ENCODE measurements around the gene FGD2. TPM values are rescaled to one million over a fixed set of nuclear protein-coding genes. Genes with fewer than 3 reads are reported as not detected.
A peak's percentile ranks its signal among the peaks of the same experiment; 100 is the strongest.

Gene FGD2
- total RNA-seq, 1 experiment from 2014 or later: not detected

DNA sequence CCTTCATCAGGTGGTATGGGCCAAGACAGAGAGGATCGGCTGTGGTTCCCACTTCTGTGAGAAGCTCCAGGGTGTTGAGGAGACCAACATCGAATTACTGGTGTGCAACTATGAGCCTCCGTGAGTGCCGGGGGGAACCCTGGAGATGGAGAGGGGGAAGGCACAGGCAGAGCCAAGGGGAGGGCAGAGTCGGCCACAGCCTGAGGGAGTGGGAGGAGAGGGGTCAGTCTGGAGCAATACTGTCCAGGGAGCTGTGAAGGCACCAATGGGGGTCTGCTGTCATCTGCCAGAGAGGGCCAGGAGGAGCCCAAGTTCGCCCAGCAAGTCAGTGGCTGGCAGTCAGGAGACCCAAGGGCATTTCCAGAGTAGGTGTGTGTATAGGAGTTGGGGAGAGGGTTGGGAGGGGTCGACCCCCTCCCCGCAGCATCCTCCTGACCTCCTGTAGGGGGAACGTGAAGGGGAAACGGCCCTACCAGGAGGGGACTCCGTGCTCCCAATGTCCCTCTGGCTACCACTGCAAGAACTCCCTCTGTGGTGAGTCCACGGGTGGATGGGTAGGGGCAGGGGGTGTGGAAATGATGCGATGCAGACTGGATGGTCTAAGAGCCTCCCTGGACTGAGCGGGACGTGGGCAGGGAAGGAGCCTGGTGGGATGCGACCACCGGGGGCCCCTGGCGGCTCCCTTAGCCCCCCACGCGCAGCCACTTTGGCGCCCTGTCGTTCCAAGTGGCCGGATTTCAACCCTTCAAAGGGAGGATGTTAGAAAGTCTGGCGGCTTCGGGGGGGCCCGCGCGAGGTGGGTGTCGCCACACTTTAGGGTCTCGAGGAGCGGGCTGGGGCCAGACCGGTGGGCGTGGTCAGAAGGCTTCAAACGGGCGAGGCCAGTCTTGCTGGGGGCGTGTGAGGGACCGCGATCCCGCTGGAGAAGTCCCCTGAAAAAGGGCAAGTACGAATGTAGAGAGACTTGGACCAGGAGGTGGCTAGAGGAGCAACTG, 43.7 kb upstream of the FGD2 start:
- DNase-seq (ENCODE audit: low spot score): no peak

DNA sequence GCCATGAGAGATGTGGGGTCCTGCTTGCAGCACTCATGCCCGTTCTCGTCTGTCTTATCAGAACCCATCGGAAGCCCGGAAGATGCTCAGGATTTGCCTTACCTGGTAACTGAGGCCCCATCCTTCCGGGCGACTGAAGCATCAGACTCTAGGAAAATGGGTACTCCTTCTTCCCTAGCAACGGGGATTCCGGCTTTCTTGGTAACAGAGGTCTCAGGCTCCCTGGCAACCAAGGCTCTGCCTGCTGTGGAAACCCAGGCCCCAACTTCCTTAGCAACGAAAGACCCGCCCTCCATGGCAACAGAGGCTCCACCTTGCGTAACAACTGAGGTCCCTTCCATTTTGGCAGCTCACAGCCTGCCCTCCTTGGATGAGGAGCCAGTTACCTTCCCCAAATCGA, 42.6 kb upstream of the FGD2 start:
- ChIA-PET POLR2A (ENCODE audit: low non-redundant PET) (no interaction called here), CTCF (no interaction called here)
- DNase-seq (ENCODE audit: low spot score): peak; percentile 68

More for the DNA sequence above, 43.7 kb upstream of the FGD2 start:
- no peaks in the 10 kb centered on the region for H3K4me1 ChIP-seq (ENCODE audit: insufficient read depth, low read length, poor library complexity, severe bottlenecking)
- ChIA-PET POLR2A (ENCODE audit: low non-redundant PET) (no interaction called here), CTCF (no interaction called here)
- H3K27me3 ChIP-seq (replicated peaks; ENCODE audit: insufficient read depth, low read depth, low read length, poor library complexity): no peaks in the 10 kb centered on the region
- intact Hi-C loops (cut with micrococcal nuclease; ENCODE audit: unreplicated experiment): no loop called here
- TF ChIP-seq, protein P1, sequence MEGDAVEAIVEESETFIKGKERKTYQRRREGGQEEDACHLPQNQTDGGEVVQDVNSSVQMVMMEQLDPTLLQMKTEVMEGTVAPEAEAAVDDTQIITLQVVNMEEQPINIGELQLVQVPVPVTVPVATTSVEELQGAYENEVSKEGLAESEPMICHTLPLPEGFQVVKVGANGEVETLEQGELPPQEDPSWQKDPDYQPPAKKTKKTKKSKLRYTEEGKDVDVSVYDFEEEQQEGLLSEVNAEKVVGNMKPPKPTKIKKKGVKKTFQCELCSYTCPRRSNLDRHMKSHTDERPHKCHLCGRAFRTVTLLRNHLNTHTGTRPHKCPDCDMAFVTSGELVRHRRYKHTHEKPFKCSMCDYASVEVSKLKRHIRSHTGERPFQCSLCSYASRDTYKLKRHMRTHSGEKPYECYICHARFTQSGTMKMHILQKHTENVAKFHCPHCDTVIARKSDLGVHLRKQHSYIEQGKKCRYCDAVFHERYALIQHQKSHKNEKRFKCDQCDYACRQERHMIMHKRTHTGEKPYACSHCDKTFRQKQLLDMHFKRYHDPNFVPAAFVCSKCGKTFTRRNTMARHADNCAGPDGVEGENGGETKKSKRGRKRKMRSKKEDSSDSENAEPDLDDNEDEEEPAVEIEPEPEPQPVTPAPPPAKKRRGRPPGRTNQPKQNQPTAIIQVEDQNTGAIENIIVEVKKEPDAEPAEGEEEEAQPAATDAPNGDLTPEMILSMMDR (conservative IDR thresholded peaks at IDR 0.05; ENCODE audit: low read depth, low read length): no peak
- TF ChIP-seq EZH2 (IDR thresholded peaks at IDR 0.05; ENCODE audit: borderline replicate concordance, low read depth, low read length, poor library complexity, severe bottlenecking): no peak
- no peak overlapping the region for H3K4me3 ChIP-seq (ENCODE audit: low read depth, low read length, poor library complexity, severe bottlenecking)
- no peaks in the 10 kb centered on the region for H3K9me3 ChIP-seq (ENCODE audit: low read depth, low read length, poor library complexity, severe bottlenecking)
- no TSS peak for BruUV-seq (replicated peaks)
- H3K36me3 ChIP-seq (ENCODE audit: insufficient read depth, low read length, poor library complexity, severe bottlenecking): peaks cover 4% of the 10 kb centered on the region
- no peak overlapping the region for H3K27ac ChIP-seq (ENCODE audit: low read depth, low read length, poor library complexity, severe bottlenecking)

DNA sequence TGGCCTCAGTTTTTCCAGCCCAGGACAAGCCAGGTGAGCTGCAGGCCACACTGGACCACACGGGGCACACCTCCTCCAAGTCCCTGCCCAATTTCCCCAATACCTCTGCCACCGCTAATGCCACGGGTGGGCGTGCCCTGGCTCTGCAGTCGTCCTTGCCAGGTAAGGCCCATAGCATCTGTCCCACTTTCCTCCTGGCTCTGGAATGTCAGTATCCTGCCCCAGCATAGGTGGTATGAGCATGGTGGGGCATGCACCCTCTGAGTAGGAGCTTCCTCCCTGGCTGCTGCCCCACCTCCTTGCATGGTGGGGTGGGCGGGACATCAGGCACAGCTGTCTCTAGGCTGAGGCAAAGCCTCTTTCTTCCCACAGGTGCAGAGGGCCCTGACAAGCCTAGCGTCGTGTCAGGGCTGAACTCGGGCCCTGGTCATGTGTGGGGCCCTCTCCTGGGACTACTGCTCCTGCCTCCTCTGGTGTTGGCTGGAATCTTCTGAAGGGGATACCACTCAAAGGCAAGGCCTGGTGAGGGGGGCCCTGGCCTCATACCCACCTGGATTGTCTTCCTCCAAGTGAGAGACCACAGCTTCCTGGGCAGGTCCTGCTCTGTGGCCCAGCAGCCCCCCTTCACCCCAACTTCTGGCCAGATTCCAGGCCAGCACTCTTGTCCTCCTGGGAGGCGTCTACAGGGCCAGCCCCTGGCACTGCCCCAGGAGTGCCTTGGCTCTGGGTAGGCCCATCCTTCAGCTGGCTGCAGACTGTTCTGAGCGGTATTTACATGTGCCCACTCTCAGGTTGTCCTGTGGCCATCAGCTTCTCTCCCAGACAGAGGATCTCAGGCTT, 41.8 kb upstream of the FGD2 start:
- no peak overlapping the region for H3K27ac ChIP-seq (ENCODE audit: low read depth, low read length, poor library complexity, severe bottlenecking)
- no peaks in the 10 kb centered on the region for H3K4me1 ChIP-seq (ENCODE audit: insufficient read depth, low read length, poor library complexity, severe bottlenecking)
- H3K9me3 ChIP-seq (ENCODE audit: low read depth, low read length, poor library complexity, severe bottlenecking): no peaks in the 10 kb centered on the region
- intact Hi-C loops (cut with micrococcal nuclease; ENCODE audit: unreplicated experiment): no loop called here
- TF ChIP-seq, protein P1 (conservative IDR thresholded peaks at IDR 0.05; ENCODE audit: low read depth, low read length): no peak
- no peak for TF ChIP-seq EZH2 (IDR thresholded peaks at IDR 0.05; ENCODE audit: borderline replicate concordance, low read depth, low read length, poor library complexity, severe bottlenecking)
- no TSS peak for BruUV-seq (replicated peaks)
- POLR2A ChIA-PET (ENCODE audit: low non-redundant PET): no interaction called here
- no peaks in the 10 kb centered on the region for H3K27me3 ChIP-seq (replicated peaks; ENCODE audit: insufficient read depth, low read depth, low read length, poor library complexity)
- CTCF ChIA-PET: no interaction called here
- no peak overlapping the region for H3K4me3 ChIP-seq (ENCODE audit: low read depth, low read length, poor library complexity, severe bottlenecking)
- no peak for DNase-seq (ENCODE audit: low spot score)
- H3K36me3 ChIP-seq (ENCODE audit: insufficient read depth, low read length, poor library complexity, severe bottlenecking): peaks cover 18% of the 10 kb centered on the region

More for the DNA sequence above, 42.6 kb upstream of the FGD2 start:
- no peaks in the 10 kb centered on the region for H3K9me3 ChIP-seq (ENCODE audit: low read depth, low read length, poor library complexity, severe bottlenecking)
- BruUV-seq (replicated peaks): no TSS peak
- no peak overlapping the region for H3K27ac ChIP-seq (ENCODE audit: low read depth, low read length, poor library complexity, severe bottlenecking)
- no peaks in the 10 kb centered on the region for H3K27me3 ChIP-seq (replicated peaks; ENCODE audit: insufficient read depth, low read depth, low read length, poor library complexity)
- intact Hi-C loops (cut with micrococcal nuclease; ENCODE audit: unreplicated experiment): no loop called here
- no peaks in the 10 kb centered on the region for H3K4me1 ChIP-seq (ENCODE audit: insufficient read depth, low read length, poor library complexity, severe bottlenecking)
- TF ChIP-seq, protein P1 (conservative IDR thresholded peaks at IDR 0.05; ENCODE audit: low read depth, low read length): no peak
- no peak for TF ChIP-seq EZH2 (IDR thresholded peaks at IDR 0.05; ENCODE audit: borderline replicate concordance, low read depth, low read length, poor library complexity, severe bottlenecking)
- H3K4me3 ChIP-seq (ENCODE audit: low read depth, low read length, poor library complexity, severe bottlenecking): no peak overlapping the region
- H3K36me3 ChIP-seq (ENCODE audit: insufficient read depth, low read length, poor library complexity, severe bottlenecking): peaks cover 10% of the 10 kb centered on the region
